Lower leg skin (tissue), 3 donors: ENCODE results near the gene NFAT5.

Experiments used
- POLR2A ChIP-seq, 2 donors: fragments of 450-650 bp; IDR thresholded peaks; one replicate each; pipeline ENCODE4 v1.6.1; 2016 to 2017; ENCODE audit warnings: antibody characterized with exemption in 2 of 2, mild to moderate bottlenecking in 1 of 2, moderate library complexity in 1 of 2
- TF ChIP-seq, protein P1 (sequence below), 3 donors: fragments of 450-650 bp; IDR thresholded peaks; one replicate each; pipeline ENCODE4 v1.5.1; 2016; ENCODE audit warnings: antibody characterized with exemption in 3 of 3, mild to moderate bottlenecking in 3 of 3, moderate library complexity in 2 of 3

DNA sequence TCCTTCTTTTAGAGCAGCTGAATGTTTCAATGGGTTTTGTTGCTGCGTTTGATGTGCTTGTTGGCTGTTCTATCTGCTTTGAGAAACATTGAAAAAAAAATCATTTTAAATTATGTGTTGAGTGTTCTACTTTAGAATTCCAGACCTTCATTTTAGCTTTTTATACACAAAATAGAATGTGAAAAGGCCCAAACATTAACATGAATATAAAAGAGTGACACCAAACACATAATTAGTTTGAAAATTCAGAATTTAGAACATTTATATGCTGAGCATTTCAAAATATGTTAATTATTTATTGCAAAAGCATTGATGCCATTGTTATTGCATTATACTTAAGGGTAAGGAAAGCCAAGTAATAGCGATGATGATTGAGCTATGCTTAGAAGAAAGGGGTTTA is 2.9 kb downstream of the NFAT5 start:
- TF ChIP-seq, protein P1, sequence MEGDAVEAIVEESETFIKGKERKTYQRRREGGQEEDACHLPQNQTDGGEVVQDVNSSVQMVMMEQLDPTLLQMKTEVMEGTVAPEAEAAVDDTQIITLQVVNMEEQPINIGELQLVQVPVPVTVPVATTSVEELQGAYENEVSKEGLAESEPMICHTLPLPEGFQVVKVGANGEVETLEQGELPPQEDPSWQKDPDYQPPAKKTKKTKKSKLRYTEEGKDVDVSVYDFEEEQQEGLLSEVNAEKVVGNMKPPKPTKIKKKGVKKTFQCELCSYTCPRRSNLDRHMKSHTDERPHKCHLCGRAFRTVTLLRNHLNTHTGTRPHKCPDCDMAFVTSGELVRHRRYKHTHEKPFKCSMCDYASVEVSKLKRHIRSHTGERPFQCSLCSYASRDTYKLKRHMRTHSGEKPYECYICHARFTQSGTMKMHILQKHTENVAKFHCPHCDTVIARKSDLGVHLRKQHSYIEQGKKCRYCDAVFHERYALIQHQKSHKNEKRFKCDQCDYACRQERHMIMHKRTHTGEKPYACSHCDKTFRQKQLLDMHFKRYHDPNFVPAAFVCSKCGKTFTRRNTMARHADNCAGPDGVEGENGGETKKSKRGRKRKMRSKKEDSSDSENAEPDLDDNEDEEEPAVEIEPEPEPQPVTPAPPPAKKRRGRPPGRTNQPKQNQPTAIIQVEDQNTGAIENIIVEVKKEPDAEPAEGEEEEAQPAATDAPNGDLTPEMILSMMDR (IDR thresholded peaks at IDR 0.05), result no peak
- TF ChIP-seq POLR2A (IDR thresholded peaks at IDR 0.05), result no peak
